Measurements from ENCODE around the gene IGLON5.

IGLON5 gene

GRCh38 chr19:51316688-51317087, 5.2 kb downstream of the IGLON5 start:
- TF ChIP-seq CTCF (conservative IDR thresholded peaks at IDR 0.05; ENCODE audit: low read length) = no peak
- TF ChIP-seq EZH2phosphoT487 (IDR thresholded peaks at IDR 0.05; ENCODE audit: borderline replicate concordance) = no peak
- Histone ChIP-seq H3K4me3 (ENCODE audit: low read length, poor library complexity, severe bottlenecking) (no peak overlapping the region), H4K20me1 (ENCODE audit: insufficient read depth, low read length, poor library complexity, severe bottlenecking) (no peaks in the 10 kb centered on the region), H2AFZ (ENCODE audit: low read length) (no peak overlapping the region), H3F3A (ENCODE audit: low read depth) (no peaks in the 10 kb centered on the region), H3K4me1 (ENCODE audit: insufficient read depth, low read length, poor library complexity, severe bottlenecking) (no peaks in the 10 kb centered on the region), H3K36me3 (ENCODE audit: insufficient read depth, low read length) (no peaks in the 10 kb centered on the region), H3K9me3 (ENCODE audit: insufficient read depth, low read depth, low read length) (no peaks in the 10 kb centered on the region), H3K4me2 (ENCODE audit: low read depth, low read length, poor library complexity, severe bottlenecking) (no peak overlapping the region), H3K9ac (ENCODE audit: low read depth, low read length, poor library complexity, severe bottlenecking) (no peak overlapping the region), H3K79me2 (ENCODE audit: insufficient read depth, low read length) (no peaks in the 10 kb centered on the region), H3K27me3 (ENCODE audit: insufficient read depth, low read length, poor library complexity, severe bottlenecking) (no peaks in the 10 kb centered on the region), H3K9me2 (replicated peaks; ENCODE audit: low read depth, low read length) (no peaks in the 10 kb centered on the region)

DNA sequence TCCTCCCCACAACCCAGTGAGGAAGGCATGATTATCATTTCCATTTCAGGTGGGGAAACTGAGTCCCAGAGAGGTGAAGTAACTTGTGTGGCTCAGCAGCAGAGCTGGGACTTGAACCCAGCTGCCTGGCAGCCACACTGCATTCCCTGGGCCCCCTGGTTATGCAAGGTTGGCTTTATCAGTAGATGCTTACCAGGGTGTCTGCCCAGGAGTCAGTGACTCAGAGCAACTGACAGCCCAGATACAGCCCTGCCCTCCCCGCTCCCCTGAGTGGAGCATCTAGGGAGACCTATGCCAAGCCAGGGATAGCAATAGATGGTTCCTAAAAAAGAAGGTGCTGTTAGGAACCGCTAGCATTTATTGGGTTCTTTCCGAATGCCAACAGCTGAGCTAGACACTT, 5.9 kb downstream of the IGLON5 start:
- Histone ChIP-seq H3F3A (ENCODE audit: low read depth) (no peaks in the 10 kb centered on the region), H3K9me3 (ENCODE audit: insufficient read depth, low read depth, low read length) (no peaks in the 10 kb centered on the region), H3K4me1 (ENCODE audit: insufficient read depth, low read length, poor library complexity, severe bottlenecking) (no peaks in the 10 kb centered on the region), H3K27me3 (ENCODE audit: insufficient read depth, low read length, poor library complexity, severe bottlenecking) (no peaks in the 10 kb centered on the region), H3K36me3 (ENCODE audit: insufficient read depth, low read length) (no peaks in the 10 kb centered on the region), H3K9me2 (replicated peaks; ENCODE audit: low read depth, low read length) (no peaks in the 10 kb centered on the region), H4K20me1 (ENCODE audit: insufficient read depth, low read length, poor library complexity, severe bottlenecking) (no peaks in the 10 kb centered on the region), H2AFZ (ENCODE audit: low read length) (no peak overlapping the region), H3K4me3 (ENCODE audit: low read length, poor library complexity, severe bottlenecking) (no peak overlapping the region), H3K79me2 (ENCODE audit: insufficient read depth, low read length) (no peaks in the 10 kb centered on the region), H3K4me2 (ENCODE audit: low read depth, low read length, poor library complexity, severe bottlenecking) (no peak overlapping the region), H3K9ac (ENCODE audit: low read depth, low read length, poor library complexity, severe bottlenecking) (no peak overlapping the region)
- TF ChIP-seq EZH2phosphoT487 (IDR thresholded peaks at IDR 0.05; ENCODE audit: borderline replicate concordance) (no peak), CTCF (conservative IDR thresholded peaks at IDR 0.05; ENCODE audit: low read length) (no peak)

GRCh38 chr19:51317968-51318367, 6.5 kb downstream of the IGLON5 start:
- H3K36me3 ChIP-seq (ENCODE audit: insufficient read depth, low read length) = no peaks in the 10 kb centered on the region
- no peak overlapping the region for H3K4me3 ChIP-seq (ENCODE audit: low read length, poor library complexity, severe bottlenecking)
- no peaks in the 10 kb centered on the region for H3K4me1 ChIP-seq (ENCODE audit: insufficient read depth, low read length, poor library complexity, severe bottlenecking)
- no peaks in the 10 kb centered on the region for H4K20me1 ChIP-seq (ENCODE audit: insufficient read depth, low read length, poor library complexity, severe bottlenecking)
- H3K4me2 ChIP-seq (ENCODE audit: low read depth, low read length, poor library complexity, severe bottlenecking) = no peak overlapping the region
- no peak overlapping the region for H3K9ac ChIP-seq (ENCODE audit: low read depth, low read length, poor library complexity, severe bottlenecking)
- no peak for TF ChIP-seq CTCF (conservative IDR thresholded peaks at IDR 0.05; ENCODE audit: low read length)
- TF ChIP-seq EZH2phosphoT487 (IDR thresholded peaks at IDR 0.05; ENCODE audit: borderline replicate concordance) = no peak
- no peaks in the 10 kb centered on the region for H3K79me2 ChIP-seq (ENCODE audit: insufficient read depth, low read length)
- H2AFZ ChIP-seq (ENCODE audit: low read length) = no peak overlapping the region
- no peaks in the 10 kb centered on the region for H3K27me3 ChIP-seq (ENCODE audit: insufficient read depth, low read length, poor library complexity, severe bottlenecking)
- H3K9me3 ChIP-seq (ENCODE audit: insufficient read depth, low read depth, low read length) = no peaks in the 10 kb centered on the region
- no peaks in the 10 kb centered on the region for H3K9me2 ChIP-seq (replicated peaks; ENCODE audit: low read depth, low read length)
- H3F3A ChIP-seq (ENCODE audit: low read depth) = no peaks in the 10 kb centered on the region

Data from Loucy (cell line).